ENCODE results near the gene PRKCE.

PRKCE gene

GRCh38 chr2:46039543-46040303, 388.2 kb downstream of the PRKCE start:
- in situ Hi-C loops (cut with MboI; ENCODE audit: low sequenced_read_pairs, unreplicated experiment) = no loop called here
- no peak for TF ChIP-seq CTCF (IDR thresholded peaks at IDR 0.05; ENCODE audit: borderline replicate concordance, control extremely low read depth, extremely low read depth, insufficient read depth, missing control alignments)
- no peak for DNase-seq (ENCODE audit: low spot score)

GRCh38 chr2:46040563-46041155, 389.2 kb downstream of the PRKCE start:
- TF ChIP-seq CTCF (IDR thresholded peaks at IDR 0.05; ENCODE audit: borderline replicate concordance, control extremely low read depth, extremely low read depth, insufficient read depth, missing control alignments) = no peak
- DNase-seq (ENCODE audit: low spot score) = no peak
- in situ Hi-C loops (cut with MboI; ENCODE audit: low sequenced_read_pairs, unreplicated experiment) = no loop called here

- DNase-seq (ENCODE audit: low spot score) = no peak
- in situ Hi-C loops (cut with MboI; ENCODE audit: low sequenced_read_pairs, unreplicated experiment) = no loop called here
- TF ChIP-seq CTCF (IDR thresholded peaks at IDR 0.05; ENCODE audit: borderline replicate concordance, control extremely low read depth, extremely low read depth, insufficient read depth, missing control alignments) = no peak
These were observed 390.0 kb downstream of the PRKCE start for GRCh38 chr2:46041434-46041833.

- in situ Hi-C loops (cut with MboI; ENCODE audit: low sequenced_read_pairs, unreplicated experiment) = no loop called here
- no peak for TF ChIP-seq CTCF (IDR thresholded peaks at IDR 0.05; ENCODE audit: borderline replicate concordance, control extremely low read depth, extremely low read depth, insufficient read depth, missing control alignments)
- DNase-seq (ENCODE audit: low spot score) = no peak
These were observed 390.7 kb downstream of the PRKCE start for GRCh38 chr2:46042207-46042637.

GRCh38 chr2:46042711-46043110, 391.2 kb downstream of the PRKCE start:
- in situ Hi-C loops (cut with MboI; ENCODE audit: low sequenced_read_pairs, unreplicated experiment) = no loop called here
- DNase-seq (ENCODE audit: low spot score) = no peak
- TF ChIP-seq CTCF (IDR thresholded peaks at IDR 0.05; ENCODE audit: borderline replicate concordance, control extremely low read depth, extremely low read depth, insufficient read depth, missing control alignments) = no peak

- in situ Hi-C loops (cut with MboI; ENCODE audit: low sequenced_read_pairs, unreplicated experiment) = no loop called here
- DNase-seq (ENCODE audit: low spot score) = no peak
- no peak for TF ChIP-seq CTCF (IDR thresholded peaks at IDR 0.05; ENCODE audit: borderline replicate concordance, control extremely low read depth, extremely low read depth, insufficient read depth, missing control alignments)
These were observed 394.4 kb downstream of the PRKCE start for GRCh38 chr2:46045888-46046287.
